Stimulated activated CD4-positive, alpha-beta T cell treated with anti-CD3 and anti-CD28 coated beads, TNF-alpha, amount 100 ng/mL, for 48 hours (primary cell): ENCODE data around the gene HFM1.
"Not testable (repeated sequence)": the region's sequence is repeated elsewhere in the genome, so short reads cannot be mapped to it uniquely, and the experiment has no call there.

ENCODE experiments used
- DNase-seq, 3 donors: peaks; one replicate each; pipeline ENCODE4 v3.0.0-alpha.2; 2020; ENCODE audit warnings: low read depth in 3 of 3

HFM1 gene

DNA sequence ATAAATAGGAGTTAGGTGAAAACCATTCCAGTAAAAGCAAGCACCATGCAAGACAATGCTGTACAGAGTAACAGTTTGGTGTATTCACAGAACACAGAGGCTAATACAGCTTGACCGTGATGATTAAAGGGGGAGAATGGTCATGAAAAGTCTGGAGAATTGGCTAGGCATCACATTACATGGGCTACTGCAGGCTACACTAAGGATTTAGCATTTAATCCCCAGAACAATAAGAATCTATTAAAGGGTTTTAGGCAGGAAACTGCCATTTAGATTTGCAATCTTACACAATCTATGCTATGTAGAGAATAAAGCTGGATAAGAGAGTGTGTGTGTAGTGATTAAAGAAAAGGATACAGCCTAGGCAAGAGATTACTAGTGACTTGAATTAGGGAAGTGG lies 30.6 kb downstream of the HFM1 start:
- DNase-seq: no peak

DNA sequence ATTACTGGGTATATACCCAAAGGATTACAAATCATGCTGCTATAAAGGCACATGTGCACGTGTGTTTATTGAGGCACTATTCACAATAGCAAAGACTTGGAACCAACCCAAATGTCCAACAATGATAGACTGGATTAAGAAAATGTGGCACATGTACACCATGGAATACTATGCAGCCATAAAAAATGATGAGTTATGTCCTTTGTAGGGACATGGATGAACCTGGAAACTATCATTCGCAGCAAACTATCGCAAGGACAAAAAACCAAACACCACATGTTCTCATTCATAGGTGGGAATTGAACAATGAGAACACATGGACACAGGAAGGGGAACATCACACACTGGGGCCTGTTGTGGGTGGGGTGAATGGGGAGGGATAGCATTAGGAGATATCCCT lies 32.4 kb downstream of the HFM1 start:
- not testable (repeated sequence) for DNase-seq

- no peak for DNase-seq
Observed at GRCh38 chr1:91349524-91349923, 55.1 kb downstream of the HFM1 start.

GRCh38 chr1:91346824-91347223 lies 57.8 kb downstream of the HFM1 start:
- no peak for DNase-seq

- no peak for DNase-seq
Observed at GRCh38 chr1:91345395-91346005, 59.1 kb downstream of the HFM1 start.

DNA sequence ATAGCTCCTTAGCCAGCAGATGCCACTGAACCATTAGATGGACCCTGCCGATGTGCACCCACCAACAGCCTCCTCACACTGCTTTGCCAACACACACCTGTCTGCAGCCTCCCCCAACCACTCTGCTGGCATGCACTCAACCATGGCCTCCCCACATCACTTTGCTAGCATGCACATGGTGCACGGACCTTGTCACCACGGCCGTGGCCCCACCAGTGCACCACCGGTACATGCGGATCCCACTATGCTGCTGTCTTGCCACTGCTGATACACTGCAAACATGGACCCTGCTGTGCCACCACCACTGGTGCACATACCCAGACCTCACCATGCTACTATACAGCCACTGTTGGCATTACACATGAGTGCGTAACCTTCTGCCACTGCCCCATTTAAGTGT lies 66.1 kb downstream of the HFM1 start:
- no peak for DNase-seq

- DNase-seq: no peak
Observed at GRCh38 chr1:91335603-91336002, 69.0 kb downstream of the HFM1 start.

DNA sequence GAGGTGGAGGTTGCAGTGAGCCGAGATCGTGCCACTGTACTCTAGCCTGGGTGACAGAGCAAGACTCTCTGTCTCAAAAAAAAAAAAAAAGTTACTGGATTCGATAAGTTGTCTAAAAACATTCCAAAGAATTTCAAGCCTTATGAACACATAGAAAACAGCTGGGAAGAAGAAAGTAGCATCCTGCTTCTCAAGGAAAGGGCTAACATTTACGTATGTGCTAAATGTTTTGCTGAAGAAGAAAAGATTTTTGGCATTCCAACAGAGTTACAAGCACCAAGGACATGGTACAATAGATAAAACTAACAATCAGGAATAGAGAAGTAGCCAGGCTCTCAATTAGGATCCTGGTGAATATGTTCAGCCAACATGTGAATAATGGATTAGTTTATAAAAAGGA lies 69.8 kb downstream of the HFM1 start:
- DNase-seq: no peak

DNA sequence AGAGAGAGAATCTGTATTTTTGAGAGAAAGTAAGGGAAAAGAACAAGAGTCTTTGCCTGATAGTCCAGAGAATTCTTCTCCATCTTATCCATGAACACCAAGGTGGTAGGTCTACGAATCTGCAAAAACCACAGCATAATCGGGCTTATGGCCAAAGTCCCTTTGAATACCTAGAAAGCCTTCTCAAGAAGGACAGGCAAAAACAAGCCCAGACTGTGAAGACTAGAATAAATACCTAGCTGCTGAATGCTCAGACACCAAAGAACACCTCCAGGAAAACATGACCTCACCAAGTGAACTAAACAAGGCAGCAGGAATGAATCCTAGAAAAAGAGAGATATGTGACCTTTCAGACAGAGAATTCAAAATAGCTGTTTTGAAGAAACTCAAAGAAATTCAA lies 79.2 kb downstream of the HFM1 start:
- no peak for DNase-seq

DNA sequence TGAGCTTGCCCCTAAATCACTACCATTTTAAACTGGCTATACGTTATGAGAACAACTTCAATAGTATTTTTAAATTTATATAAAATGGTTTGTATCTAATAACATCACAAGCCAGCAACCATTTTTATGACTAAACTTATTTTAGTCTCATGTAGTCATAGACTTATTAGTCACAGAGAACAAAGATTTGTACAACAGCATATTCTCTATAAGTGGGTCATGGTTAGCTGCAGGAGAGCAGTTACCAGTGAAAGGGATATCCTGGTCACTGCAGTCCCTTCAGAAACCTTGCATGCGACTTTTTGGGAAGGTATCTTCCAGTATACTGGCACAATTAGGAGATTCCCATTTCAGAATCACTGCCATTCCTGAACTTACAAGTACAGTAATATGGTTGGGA lies 90.0 kb downstream of the HFM1 start:
- DNase-seq: no peak

DNA sequence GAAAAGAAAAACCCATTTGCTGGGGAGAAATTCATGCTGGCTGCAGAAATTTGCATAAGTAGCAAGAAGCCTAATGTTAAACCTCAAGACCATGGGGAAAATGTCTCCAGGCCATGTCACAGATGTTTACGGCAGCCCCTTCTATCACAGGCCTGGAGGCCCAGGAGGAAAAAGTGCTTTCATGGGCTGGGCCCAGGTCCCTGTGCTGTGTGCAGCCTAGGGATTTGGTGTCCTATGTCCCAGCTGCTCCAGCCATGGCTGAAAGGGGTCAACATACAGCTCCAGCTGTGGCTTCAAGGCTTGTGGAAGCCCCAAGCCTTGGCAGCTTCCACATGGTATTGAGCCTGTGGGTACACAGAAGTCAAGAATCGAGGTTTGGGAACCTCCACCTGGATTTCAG lies 93.0 kb downstream of the HFM1 start:
- no peak for DNase-seq

GRCh38 chr1:91308544-91308943 lies 96.1 kb downstream of the HFM1 start:
- DNase-seq: no peak

DNA sequence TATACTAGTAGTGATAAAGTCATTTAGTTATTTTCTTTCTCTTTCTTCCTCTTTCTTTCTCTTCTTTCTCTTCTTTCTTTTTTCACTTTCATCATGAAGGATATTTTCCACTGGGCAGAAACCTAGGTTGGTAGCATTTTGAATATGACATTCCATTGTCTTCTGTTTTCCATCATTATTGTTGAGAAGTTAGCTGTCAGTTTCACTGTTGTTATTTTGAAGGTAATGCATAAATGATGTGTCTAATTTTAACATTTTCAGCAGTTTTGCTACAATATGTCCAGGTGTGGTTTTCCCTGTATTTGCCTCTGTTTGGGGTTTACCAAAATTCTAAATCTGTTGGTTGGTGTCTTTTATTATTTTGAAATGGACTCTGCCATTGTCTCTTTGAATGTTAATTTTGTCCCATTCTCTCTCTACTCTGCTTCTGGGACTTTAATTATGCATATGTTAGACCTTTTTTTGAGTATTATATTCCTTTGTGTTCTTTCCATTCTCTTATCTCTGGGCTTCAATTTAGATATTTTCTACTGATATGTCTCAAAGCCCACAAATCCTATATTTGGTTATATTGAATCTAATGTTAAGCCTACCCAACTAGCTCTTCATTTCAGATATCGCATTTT lies 96.7 kb downstream of the HFM1 start:
- no peak for DNase-seq

- DNase-seq: no peak
Observed at GRCh38 chr1:91303165-91303564, 101.5 kb downstream of the HFM1 start.

GRCh38 chr1:91288843-91289553 lies 115.6 kb downstream of the HFM1 start:
- DNase-seq: not testable (repeated sequence)

GRCh38 chr1:91286962-91287317 lies 117.7 kb downstream of the HFM1 start:
- DNase-seq: not testable (repeated sequence)

DNA sequence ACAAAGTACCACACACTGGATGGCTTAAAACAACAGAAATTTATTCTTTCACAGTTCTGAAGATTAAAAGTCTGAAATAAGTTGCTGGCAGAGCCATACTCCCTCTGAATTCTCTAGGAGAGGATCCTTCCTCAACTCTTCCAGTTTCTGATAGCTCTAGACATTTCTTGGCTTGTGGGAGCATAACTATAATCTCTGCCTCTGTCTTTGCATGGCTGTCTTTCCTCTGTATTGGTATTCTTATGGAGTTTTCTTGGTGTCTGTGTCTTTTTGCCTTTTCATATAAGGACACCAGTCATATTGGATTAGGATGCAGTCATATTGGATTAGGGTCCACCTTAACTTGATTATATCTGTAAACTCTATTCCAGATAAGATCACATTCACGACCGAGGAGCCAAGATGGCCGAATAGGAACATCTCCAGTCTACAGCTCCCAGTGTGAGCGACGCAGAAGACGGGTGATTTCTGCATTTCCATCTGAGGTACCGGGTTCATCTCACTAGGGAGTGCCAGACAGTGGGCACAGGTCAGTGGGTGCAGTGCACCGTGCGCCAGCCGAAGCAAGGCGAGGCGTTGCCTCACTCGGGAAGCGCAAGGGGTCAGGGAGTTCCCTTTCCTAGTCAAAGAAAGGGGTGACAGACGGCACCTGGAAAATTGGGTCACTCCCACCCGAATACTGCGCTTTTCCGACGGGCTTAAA lies 118.2 kb downstream of the HFM1 start:
- DNase-seq: not testable (repeated sequence)

DNA sequence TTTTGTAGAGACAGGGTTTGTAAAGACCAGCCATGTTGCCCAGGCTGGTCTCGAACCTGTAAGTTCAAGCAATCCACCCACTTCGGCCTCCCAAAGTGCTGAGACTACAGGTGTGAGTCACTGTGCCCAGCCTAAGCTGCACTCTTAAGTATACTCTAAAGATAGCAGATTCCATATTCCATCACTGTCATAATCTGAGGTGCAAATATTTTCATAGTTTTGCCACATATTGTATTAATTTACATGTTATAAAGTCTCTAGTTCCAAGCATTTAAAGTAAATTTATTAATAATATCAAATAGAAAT lies 121.3 kb downstream of the HFM1 start:
- no peak for DNase-seq

DNA sequence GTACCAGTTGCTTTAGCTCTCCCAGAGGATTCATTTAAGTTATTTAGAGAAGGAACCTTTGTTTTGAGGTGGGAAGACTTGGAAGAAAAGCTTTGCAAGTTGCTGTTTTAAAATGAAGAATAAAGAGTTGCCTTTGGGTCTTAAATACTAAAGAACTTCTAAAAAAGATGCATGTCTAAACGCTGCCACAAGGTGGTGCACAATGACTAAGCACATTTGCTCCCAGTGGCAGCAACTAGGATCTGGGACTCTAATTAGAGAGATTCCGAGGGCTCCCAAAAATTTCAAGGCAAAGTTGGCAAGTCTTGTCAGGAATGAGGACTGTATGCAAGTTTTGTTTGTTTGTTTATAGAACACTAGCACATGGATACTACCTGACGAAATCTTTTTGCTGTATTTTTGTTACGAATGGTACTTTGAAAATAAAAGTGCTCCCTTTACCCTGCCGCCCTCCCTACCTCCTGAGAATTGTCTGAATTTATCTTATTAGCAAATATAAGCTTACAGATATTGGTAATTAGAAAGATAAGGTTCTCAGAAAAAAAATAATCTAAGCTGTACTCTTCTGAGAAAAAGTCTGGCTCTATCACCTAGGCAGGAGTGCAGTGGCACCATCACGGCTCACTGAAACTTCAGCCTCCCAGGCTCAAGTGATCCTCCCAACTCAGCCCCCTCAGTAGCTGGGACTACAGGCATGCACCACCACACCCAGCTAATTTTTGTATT lies 121.8 kb downstream of the HFM1 start:
- DNase-seq: peak in 2 of 3 donors; percentile 13 to 17

GRCh38 chr1:91281782-91282181 lies 122.9 kb downstream of the HFM1 start:
- DNase-seq: no peak

GRCh38 chr1:91278754-91279153 lies 125.9 kb downstream of the HFM1 start:
- no peak for DNase-seq

GRCh38 chr1:91273875-91274274 lies 130.8 kb downstream of the HFM1 start:
- DNase-seq: no peak
